DND-41 (cell line): ENCODE results near the gene RELT.

Source experiments
- ATAC-seq: fragments of 200-7000 bp; cut with Tn5 transposase; 3 replicates; pipeline ENCODE4 v1.9.1; 2021; ENCODE audit warnings: low read depth; ENCODE audit not compliant: insufficient read depth
- DNase-seq: peaks from one replicate; pipeline ENCODE4 v3.0.0-alpha.2; 2020
- H2AFZ ChIP-seq: 2 replicates; pipeline ENCODE4 v1.6.0; 2012; ENCODE audit warnings: low read depth, low read length
- H3K27ac ChIP-seq: 2 replicates; pipeline ENCODE4 v1.5.1; 2012; ENCODE audit warnings: low read length, inconsistent platforms
- H3K27me3 ChIP-seq: fragments of 200-600 bp; sonication (generic); 2 replicates; pipeline ENCODE4 v1.6.0; 2012; ENCODE audit warnings: low read length, mild to moderate bottlenecking, inconsistent platforms; ENCODE audit not compliant: insufficient read depth, poor library complexity
- H3K36me3 ChIP-seq: 2 replicates; pipeline ENCODE4 v1.5.1; 2012; ENCODE audit warnings: low read length, inconsistent platforms; ENCODE audit not compliant: insufficient read depth
- H3K4me1 ChIP-seq: 2 replicates; pipeline ENCODE4 v1.5.1; 2012; ENCODE audit warnings: mild to moderate bottlenecking, low read length; ENCODE audit not compliant: insufficient read depth
- H3K4me2 ChIP-seq: 2 replicates; pipeline ENCODE4 v1.6.0; 2012; ENCODE audit warnings: mild to moderate bottlenecking, moderate library complexity, low read length, inconsistent platforms; ENCODE audit not compliant: insufficient read depth
- H3K4me3 ChIP-seq, 2 experiments: fragments of 200-600 bp in 1 of 2; shearing (Covaris generic) in 1 of 2; 2 replicates each; pipeline ENCODE4 v1.5.1; 2012 to 2016; ENCODE audit warnings: inconsistent platforms in 2 of 2, low read length in 2 of 2, mild to moderate bottlenecking in 2 of 2, low read depth in 1 of 2, moderate library complexity in 1 of 2
- H3K79me2 ChIP-seq: 2 replicates; pipeline ENCODE4 v1.6.0; 2012; ENCODE audit warnings: low read length, inconsistent platforms; ENCODE audit not compliant: insufficient read depth
- H3K9ac ChIP-seq: 2 replicates; pipeline ENCODE4 v1.6.0; 2012; ENCODE audit warnings: low read depth, mild to moderate bottlenecking, inconsistent platforms, low read length, moderate library complexity
- H3K9me3 ChIP-seq: 2 replicates; pipeline ENCODE4 v1.5.1; 2012; ENCODE audit warnings: low read length, moderate library complexity, mild to moderate bottlenecking, inconsistent platforms; ENCODE audit not compliant: insufficient read depth, severe bottlenecking
- H4K20me1 ChIP-seq: 2 replicates; pipeline ENCODE4 v1.6.0; 2012; ENCODE audit warnings: low read length; ENCODE audit not compliant: insufficient read depth
- CTCF ChIP-seq: IDR thresholded peaks from 2 replicates; pipeline ENCODE4 v1.5.1; 2012; ENCODE audit warnings: borderline replicate concordance, low read length, moderate library complexity, mild to moderate bottlenecking; ENCODE audit not compliant: poor library complexity, severe bottlenecking; ENCODE audit errors: extremely low read depth
- EZH2 ChIP-seq: IDR thresholded peaks from 3 replicates; pipeline ENCODE4 v1.6.1; 2012; ENCODE audit warnings: borderline replicate concordance, low read depth, mild to moderate bottlenecking, moderate library complexity, low read length, inconsistent platforms; ENCODE audit not compliant: severe bottlenecking

The RELT gene

GRCh38 chr11:73394416-73395296, 18.5 kb downstream of the RELT start:
- no peaks in the 10 kb centered on the region for H3K9me3 ChIP-seq
- no peaks in the 10 kb centered on the region for H3K27me3 ChIP-seq
- no peak overlapping the region for H3K9ac ChIP-seq
- no peaks in the 10 kb centered on the region for H3K4me1 ChIP-seq
- no peak for DNase-seq
- H3K27ac ChIP-seq: no peak overlapping the region
- H3K4me2 ChIP-seq: no peak overlapping the region
- no peak for TF ChIP-seq CTCF
- no peak for TF ChIP-seq EZH2
- H3K4me3 ChIP-seq: no peak overlapping the region
- H3K79me2 ChIP-seq: peaks cover 10% of the 10 kb centered on the region
- H2AFZ ChIP-seq: no peak overlapping the region
- H4K20me1 ChIP-seq: peaks cover 40% of the 10 kb centered on the region
- no peak for ATAC-seq
- H3K36me3 ChIP-seq: peaks cover 70% of the 10 kb centered on the region

- no peaks in the 10 kb centered on the region for H3K4me1 ChIP-seq
- no peak overlapping the region for H2AFZ ChIP-seq
- peaks cover 4% of the 10 kb centered on the region; the same call in 1 of the 2 replicates for H3K79me2 ChIP-seq
- ATAC-seq (no peak), DNase-seq (no peak)
- H3K4me2 ChIP-seq: no peak overlapping the region
- peaks cover 31% of the 10 kb centered on the region for H4K20me1 ChIP-seq
- TF ChIP-seq EZH2 (no peak), CTCF (no peak)
- H3K36me3 ChIP-seq: peaks cover 69% of the 10 kb centered on the region
- no peaks in the 10 kb centered on the region for H3K27me3 ChIP-seq
- H3K9ac ChIP-seq: no peak overlapping the region
- H3K4me3 ChIP-seq: no peak overlapping the region
- no peak overlapping the region for H3K27ac ChIP-seq
- no peaks in the 10 kb centered on the region for H3K9me3 ChIP-seq
These were observed 19.4 kb downstream of the RELT start for GRCh38 chr11:73395297-73396208.

GRCh38 chr11:73396251-73396930, 20.2 kb downstream of the RELT start:
- Histone ChIP-seq H3K36me3 (peaks cover 61% of the 10 kb centered on the region), H3K27ac (no peak overlapping the region), H3K9me3 (no peaks in the 10 kb centered on the region), H3K4me1 (no peaks in the 10 kb centered on the region), H3K27me3 (no peaks in the 10 kb centered on the region), H2AFZ (no peak overlapping the region), H4K20me1 (peaks cover 25% of the 10 kb centered on the region), H3K4me2 (no peak overlapping the region), H3K79me2 (no peaks in the 10 kb centered on the region; the same call in 1 of the 2 replicates), H3K4me3 (no peak overlapping the region), H3K9ac (no peak overlapping the region)
- DNase-seq (no peak), ATAC-seq (no peak)
- TF ChIP-seq EZH2 (no peak), CTCF (no peak)
